Posterior cingulate gyrus (tissue), 11 donors: ENCODE data around the gene DIP2C.
"Not testable (repeated sequence)": the region's sequence is repeated elsewhere in the genome, so short reads cannot be mapped to it uniquely, and the experiment has no call there.

Source experiments
- DNase-seq, 10 donors: peaks; one replicate each; pipeline versions ENCODE4 v3.0.0 to v3.0.0-alpha.2; 2020 to 2021; ENCODE audit warnings: mixed read lengths in 3 of 10
- intact Hi-C: fragments of 100-400 bp; cut with DNase I; formaldehyde crosslinking; loops from one replicate; pipeline ENCODE4 v1.15.1; 2023

The DIP2C gene

DNA sequence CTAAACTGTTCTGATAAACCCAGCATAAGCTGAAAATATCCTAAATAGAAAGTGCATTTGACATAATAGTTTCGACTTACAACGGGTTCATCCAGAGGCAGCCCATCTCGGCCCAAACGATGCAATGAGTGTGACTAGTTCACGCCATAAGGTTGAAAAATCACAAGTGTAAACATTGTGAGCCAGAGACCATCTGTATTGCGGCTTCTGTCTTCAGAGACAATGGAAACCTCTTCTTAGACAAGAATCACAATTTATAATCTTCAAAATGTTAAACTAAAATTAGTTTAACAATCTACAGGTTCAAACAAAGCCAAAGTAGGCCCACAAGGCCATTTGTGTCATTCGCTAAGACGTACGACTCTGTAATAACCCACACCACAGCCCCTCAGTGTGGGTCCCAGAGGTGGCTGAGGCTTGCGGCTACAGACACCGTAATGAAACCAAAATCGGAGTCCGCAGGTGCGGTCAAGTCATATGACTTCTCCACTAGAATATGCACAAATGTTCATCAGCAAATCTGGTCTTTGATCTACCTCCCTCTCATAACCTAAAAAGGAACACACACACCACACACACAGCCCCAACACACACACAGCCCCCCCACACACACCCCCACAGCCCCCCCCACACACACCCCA is 81.8 kb downstream of the DIP2C start:
- intact Hi-C loops: no loop called here
- DNase-seq: peak in 2 of 10 donors; percentile 41 to 49

DNA sequence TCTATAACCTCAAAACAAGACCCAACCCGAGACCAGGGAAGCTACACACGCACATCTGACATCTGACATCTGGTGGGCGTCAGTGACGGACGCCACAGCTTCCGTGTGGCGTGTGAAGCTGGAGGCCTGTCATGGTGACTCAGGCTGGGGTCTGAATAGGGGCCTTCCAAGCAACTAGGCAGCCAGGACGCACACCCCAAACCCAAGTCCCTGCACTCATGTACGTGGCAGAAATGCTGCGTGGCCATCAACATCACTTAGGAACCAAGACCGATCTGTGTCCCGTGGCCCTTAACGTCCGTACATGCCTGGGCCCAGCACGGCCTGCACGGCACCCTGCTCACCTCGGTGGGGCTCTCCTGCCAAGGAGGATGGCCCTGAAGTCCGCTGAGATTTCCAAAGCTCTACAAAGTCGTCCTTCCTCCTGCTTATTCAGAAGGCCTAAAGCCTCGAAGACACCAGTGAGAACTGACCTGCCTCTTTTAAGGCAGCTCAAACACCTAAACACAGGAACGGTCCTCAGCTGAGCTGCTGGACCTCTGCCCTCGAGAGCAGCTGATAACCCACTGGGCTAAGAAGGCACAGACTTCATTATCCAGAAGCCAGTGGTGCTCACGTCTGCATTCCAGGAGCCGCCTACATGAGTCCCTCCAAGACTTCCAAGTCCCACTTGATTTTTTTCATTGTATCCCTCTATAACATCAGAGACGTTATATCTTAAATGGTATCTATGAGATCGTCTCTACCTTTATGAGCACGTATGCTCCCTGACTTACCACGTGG is 82.5 kb downstream of the DIP2C start:
- intact Hi-C loops: no loop called here
- DNase-seq: peak in 2 of 10 donors; percentile 30 to 54

DNA sequence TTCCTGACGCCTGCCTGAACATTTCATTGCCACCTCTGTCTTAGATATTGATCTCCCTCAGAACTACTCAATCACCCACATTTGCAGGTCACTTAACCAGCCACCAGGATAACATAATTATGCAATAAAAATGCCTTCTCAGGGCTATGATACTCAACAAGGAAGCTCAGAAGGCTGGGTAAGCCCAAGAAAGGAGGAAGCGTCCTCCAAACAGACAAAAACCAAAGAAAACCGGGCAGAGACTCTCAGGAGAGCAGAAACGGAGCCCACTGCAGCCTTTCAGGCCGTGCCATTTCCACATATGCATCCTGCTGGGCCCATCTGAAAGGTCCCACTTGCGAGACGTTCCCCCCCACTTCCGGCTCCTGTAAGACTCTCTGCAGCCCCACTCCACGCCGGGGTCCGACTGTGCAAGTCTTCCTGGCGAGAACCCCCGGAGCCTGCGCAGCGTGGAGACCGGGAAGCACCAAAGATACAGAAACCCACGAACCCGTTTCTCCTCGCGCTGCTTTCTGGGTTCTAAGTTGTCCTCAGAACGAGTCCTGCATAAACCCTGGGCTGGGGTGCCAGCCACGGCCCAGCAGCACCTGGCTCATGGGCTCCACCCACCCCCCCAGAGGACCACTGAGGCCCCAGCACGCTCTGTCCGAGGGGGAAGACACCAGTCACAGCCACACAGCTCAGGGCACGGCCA is 83.7 kb downstream of the DIP2C start:
- intact Hi-C loops: no loop called here
- DNase-seq: peak in 2 of 10 donors; percentile 64 to 66

DNA sequence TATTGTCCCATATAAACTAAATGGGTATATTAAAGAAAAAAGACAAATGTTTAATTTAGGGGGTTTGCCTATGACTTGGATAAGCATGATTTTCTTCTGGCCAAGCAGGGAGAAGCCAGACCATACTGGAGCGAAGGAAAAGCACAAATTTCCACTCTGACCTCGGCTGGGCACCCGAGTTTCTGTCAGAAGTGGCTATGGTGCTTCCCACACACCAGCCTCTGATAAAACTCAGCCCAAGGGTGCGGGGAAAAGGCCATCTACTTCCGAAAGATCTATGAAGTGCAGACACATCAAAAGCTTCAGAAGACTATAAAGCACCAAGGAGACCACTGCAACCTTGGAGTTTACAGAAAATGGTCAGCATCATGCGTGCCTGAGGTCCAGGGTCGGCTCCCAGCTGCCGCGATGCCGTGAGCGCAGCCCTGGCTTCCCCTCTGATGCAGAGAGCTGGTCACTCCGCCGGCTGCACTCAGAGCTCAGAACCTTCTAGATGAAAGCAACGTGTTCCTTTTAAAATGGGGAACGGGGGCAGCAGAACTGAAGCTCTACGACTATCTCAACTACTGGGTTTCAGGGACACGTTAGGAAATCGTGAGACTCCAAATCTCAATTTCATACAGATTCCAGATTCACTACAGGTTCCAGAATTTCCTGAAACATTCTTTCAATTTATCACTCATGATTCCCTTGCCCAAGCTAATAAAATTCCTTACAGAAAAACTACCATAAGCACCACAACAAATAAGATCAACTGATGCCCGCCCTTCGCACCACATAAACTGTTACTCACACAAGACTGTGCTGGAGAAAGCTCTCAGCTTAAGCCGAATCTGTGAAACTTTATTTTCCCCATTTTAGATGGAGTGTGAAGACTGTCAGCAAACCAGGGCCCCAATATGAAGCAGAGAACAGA is 84.5 kb downstream of the DIP2C start:
- peak in 3 of 10 donors; percentile 7 to 77 (median 69) for DNase-seq
- intact Hi-C loops: no loop called here

DNA sequence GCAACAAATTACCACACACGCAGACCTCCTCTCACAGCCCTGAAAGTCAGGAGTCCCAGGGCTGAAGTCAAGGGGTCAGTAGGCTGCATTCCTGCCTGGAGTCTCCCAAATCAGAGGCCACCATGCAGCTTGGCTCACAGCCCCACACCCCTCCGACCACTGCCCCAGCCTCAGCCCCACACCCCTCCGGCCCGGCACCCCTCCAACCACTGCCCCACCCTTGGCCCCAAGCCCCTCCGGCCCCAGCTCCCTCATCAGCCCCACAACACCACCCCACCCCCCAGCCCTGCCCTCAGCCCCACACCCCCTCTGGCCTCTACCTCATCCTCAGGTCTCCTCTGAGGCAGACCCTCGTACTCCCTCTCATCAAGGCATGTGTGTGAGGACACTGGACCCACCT is 85.7 kb downstream of the DIP2C start:
- intact Hi-C loops: no loop called here
- DNase-seq: peak in 3 of 10 donors; percentile 2 to 27 (median 16)

DNA sequence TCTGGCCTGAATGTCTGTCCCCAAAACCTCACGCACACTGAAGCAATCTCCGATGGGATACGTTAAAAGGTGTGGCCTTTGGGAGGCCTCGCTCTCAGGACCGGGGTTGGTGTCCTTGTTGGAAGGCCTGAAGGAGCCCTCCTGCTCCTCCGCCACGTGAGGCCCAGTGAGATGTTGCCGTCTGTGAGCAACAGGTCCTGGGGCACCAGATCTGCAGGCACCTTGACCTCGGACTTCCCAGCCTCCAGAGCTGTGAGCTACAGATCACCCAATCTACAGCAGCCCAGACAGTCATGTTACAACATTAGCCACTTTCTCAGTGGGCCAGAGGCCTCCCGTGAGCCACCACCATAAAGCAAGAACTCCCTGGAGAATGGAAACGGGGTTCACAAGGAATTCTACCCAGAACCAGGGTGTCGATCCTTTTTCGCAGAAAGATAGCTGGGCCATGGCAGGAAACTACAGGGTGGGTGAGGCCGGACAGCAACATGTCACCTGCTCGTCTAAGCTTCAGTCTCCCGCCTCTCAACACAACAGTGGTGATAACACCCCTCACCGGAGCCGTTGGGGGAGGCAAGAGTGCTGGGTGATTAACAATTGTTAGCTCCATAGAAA is 87.0 kb downstream of the DIP2C start:
- peak in 3 of 10 donors; percentile 8 to 55 (median 50) for DNase-seq
- intact Hi-C loops: no loop called here

DNA sequence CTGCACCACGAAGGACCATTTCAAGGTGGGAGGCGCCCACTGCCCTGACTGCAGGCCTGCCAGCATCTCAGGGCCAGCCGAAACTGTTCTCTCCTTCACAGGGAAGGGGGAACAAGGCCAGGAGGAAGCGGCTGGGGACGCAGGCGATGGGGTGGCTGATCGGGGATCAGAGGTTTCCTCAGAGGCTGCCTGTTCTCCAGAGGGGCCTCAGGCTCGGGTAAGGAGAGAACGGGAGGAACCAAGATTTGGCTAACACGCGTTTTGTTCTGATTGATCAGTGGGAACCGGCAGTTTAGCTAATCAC is 87.9 kb downstream of the DIP2C start:
- intact Hi-C loops: no loop called here

DNA sequence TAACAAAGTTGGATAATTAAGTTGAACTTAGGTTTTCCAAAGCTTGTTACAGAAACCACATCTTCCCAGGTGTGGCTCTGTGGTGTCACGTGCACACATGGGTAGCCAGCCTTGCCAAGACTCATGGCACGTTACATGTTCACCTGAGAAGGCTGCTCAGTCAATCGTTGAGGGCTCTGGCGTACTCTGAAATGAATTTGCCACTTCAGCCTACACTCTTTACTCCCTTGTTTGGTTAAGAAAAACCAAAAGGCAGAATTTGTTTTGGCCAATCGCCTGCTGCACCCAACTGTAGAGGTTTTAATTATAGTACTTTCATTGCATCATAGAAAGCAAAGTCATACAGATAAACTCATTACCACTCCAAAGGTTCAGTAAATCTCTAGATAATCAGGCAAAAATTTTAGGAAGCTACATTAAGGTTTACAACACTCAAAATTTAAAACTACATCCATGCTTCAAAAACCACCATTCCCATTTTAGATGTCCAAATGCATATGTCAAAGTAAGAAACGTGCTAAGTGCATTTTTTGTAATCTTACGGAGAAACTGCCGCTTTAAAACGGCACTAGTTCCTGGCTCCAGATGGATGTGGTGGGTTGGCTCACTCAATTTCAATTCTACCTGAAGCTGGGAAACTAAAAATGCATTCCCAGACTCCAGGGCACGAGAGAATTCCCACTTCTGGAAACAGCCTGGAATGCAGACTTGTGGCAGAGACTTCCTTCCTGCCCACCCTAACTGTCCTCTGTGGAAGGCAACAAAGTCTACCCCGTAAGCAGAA is 88.4 kb downstream of the DIP2C start:
- intact Hi-C loops: no loop called here

More for the DNA sequence above, 87.9 kb downstream of the DIP2C start:
- DNase-seq: peak in 3 of 10 donors; percentile 8 to 65 (median 57)

DNA sequence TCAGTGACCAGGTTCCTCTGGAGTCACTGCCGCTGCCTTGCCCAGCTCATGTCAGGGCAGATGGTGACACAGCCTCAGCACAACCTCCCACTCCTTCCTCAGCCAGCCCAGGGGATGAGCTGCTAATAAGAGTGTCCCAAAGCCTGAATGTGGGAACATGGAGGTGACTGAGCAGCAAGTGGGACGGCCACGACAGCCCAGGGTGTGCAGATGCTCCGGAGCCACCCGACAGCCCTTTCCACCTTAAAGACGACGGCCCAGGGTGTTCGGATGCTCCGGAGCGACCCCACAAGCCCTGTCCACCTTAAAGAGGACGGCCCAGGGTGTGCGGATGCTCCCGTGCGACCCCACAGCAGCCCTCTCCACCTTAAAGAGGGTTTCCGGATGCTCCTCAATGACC is 89.2 kb downstream of the DIP2C start:
- peak in 3 of 10 donors; percentile 5 to 79 (median 49) for DNase-seq
- intact Hi-C loops: no loop called here

More for the DNA sequence above, 88.4 kb downstream of the DIP2C start:
- peak in 2 of 10 donors; percentile 30 to 47 for DNase-seq

DNA sequence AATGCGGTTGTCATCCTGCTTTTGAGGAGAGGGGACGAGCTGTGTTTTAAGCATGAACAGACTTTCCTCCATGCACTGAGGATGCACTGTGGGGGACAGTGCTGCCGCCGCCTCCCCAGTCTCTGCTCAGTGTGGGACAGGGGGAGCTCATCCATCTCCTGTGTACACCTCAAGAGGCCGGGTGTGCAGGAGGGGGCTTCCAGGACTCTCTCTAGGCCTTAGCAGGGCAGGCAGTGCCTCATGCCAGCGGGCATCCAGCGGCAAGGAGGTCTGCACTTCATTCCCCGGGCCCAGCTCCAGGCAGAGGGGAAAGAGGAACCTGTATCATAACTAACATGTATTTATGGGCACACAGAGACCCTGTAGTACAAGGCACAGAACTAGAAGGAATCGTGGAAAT is 89.7 kb downstream of the DIP2C start:
- DNase-seq: peak in 2 of 10 donors; percentile 3 to 43

DNA sequence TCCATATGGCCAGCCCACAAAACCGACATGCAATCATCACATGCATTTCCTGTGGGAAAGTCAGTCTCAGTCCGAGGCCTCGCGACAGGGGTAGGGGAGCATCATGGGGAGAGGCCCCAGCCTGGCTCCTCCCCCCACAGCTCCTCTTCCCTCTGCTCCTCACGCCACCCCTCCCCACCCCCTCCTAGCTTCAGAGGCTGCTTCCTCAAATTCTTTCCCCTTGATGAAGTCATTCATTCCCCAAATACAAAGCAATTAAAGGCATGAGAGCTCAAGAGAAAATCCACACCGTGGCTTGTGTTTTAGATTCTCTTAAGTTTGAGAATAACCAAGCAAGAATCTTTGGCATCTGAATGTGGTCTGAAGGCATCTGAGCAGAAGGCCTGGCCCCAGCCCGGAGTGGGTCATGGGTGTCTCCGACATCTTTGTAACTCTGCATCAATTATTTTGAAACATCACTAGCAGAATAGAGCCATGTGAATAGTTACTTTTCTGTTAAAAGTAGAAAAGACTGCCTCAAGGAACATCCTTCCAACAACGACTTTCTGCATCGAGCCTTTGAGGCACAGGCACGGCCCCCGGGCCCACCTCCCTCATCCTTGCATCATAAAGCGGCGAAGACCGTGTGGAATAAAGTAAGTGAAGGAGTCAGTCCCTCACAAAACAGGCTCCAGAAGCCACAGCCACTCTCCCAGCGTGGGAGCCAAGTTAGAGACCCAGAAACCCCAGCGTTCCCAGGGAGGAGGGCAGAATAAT is 90.9 kb downstream of the DIP2C start:
- intact Hi-C loops: no loop called here
- peak in 3 of 10 donors; percentile 3 to 55 (median 31) for DNase-seq

More for the DNA sequence above, 89.7 kb downstream of the DIP2C start:
- intact Hi-C loops: no loop called here

DNA sequence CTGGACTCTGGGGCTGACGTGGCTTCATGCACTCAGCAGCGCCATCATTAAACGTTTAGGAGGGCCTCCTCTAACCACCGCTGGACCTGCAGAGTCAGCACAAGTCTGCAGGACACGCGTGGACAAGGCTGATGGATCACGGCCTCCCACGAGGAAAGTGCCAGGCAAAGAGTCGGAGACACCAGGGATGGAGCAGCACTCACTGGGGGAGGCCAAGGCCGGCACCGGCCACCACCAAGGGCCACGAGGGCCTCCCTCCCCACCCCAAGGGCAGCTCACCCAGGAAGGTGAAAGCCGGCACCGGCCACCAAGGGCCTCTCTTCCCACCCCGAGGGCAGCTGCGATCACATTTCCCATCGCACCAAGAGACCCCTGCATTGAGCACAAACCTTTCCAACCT is 91.5 kb downstream of the DIP2C start:
- DNase-seq: peak in 2 of 10 donors; percentile 5 to 50
- intact Hi-C loops: no loop called here

DNA sequence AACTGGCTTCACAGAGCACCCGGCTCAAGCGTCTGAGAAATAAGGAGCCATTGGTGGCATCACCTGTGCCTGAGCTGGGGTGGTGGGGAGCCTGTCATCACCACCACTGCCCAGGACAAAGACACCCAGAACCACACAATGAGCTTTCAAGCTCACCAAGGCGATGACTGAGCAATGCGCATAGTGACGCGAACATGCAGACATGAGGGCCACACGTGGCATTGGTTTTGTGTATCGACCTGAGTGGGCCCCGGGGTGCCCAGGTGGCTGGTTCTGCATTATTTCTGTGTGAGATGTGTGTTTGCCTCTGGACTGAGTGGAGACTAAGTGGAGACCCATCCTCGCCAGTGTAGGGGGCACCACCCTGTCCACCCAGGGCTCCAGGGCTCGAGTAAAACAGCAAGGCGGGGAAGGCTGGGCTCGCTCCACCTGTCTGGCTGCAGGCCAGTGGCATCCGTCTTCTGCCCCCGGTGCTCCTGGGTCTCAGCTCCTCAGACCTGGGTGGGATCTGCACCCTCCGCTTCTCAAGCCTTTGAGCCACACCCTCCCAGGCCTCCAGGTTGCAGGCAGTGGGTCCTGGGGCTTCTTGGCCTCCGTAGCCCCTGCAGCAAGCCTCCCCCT is 92.6 kb downstream of the DIP2C start:
- peak in 2 of 10 donors; percentile 5 to 81 for DNase-seq
- intact Hi-C loops: no loop called here

DNA sequence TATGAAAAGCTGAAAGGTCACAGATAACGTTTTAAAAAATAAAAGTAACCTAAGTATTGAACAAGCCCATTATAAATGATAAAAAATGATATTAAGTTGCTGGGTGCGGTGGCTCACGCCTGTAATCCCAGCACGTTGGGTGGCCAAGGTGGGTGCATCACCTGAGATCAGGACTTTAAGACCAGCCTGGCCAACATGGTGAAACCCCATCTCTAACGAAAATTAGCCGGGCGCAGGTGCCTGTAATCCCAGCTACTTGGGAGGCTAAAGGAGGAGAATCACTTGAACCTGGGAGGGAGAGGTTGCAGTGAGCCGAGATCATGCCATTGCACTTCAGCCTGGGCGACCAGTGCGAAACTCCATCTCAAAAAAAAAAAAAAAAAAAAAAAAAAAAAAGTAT is 93.3 kb downstream of the DIP2C start:
- intact Hi-C loops: not testable (repeated sequence)
- peak in 1 of 10 donors; percentile 51 for DNase-seq

DNA sequence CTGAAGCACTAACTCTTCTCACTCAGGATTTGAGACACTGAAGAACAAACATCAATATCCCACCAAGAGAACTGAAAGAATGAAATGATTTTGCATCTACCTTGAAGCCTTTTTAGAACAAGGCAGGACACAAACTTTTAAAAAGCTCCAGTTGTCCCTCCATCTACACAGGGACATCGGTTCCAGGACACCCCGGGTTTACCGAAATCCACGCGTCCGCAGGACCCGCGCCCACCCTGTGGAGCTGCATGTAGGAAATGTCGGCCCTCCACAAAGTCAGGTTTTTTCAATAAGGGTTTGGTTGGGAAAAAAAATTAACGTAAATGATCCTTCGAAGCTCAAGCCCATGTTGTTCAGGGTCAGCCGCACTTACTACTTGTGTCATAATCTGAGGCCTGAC is 94.0 kb downstream of the DIP2C start:
- intact Hi-C loops: no loop called here
- DNase-seq: peak in 2 of 10 donors; percentile 52 to 54

DNA sequence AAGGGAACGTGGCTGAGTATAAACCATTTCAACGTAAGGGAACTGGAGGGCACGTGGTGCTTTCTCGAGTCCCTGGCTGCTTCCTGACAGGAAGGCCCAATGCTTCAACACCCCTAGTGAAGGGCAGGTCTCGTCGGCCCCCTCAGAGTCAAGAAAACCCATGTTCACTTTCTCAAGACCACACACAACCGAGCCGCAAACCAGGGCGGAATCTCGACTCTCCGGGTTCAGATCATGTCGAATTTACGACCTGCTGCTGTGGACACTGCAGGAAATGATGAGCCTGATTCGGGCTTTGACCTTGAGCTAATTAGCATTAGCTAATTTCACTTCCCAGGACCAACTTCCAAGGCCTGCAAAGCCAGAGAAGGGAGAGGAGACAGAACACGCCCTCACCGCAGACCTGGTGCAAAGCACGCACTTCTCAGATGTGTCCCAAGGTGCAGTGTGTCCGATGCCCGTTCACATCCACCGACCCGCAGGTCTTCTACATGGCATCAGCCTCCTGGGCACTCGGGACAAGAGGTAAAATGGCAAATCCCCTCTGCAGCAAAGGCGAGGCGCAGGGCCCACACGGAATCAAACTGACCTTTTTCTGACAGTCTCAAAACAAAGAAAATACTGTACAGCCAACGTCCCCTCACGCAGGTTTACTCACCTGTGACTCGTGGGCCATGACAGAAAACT is 94.7 kb downstream of the DIP2C start:
- intact Hi-C loops: no loop called here

DNA sequence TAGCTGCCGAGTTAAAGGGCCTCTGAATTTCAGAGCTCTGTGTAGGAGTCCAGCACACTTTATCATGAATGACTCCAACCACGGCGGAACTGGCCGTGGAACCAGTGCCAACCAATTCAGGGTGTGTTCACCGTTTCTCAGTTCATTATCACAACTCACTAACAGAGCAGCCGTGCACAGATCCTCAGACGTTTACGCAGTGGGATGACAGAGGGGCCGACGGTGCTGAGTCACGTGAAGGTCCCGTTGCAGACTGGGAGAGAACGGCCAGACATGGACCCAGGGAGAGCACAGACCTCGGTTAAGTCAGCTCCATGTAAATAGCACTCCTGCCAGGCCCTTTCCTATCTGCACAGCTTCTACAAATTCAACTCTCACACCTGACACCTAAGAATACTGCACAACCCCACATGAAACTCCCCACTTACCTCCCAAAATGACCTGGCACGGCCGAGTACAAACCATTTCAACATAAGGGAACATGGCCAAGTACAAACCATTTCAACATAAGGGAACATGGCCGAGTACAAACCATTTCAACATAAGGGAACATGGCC is 95.5 kb downstream of the DIP2C start:
- intact Hi-C loops: no loop called here
- DNase-seq: peak in 2 of 10 donors; percentile 32 to 68

More for the DNA sequence above, 94.7 kb downstream of the DIP2C start:
- DNase-seq: peak in 3 of 10 donors; percentile 6 to 66 (median 44)
